GM23248 (cell line): ENCODE data around the gene ZDHHC14. TPM values are rescaled to one million over a fixed set of nuclear protein-coding genes. Genes with fewer than 3 reads are reported as not detected.
"Not testable (repeated sequence)": the region's sequence is repeated elsewhere in the genome, so short reads cannot be mapped to it uniquely, and the experiment has no call there.

Experiments
- DNase-seq: peaks from one replicate; pipeline ENCODE4 v3.0.0-alpha.2; 2015
- H2AFZ ChIP-seq: fragments of 200-600 bp; sonication (generic); 2 replicates; pipeline ENCODE4 v1.6.1; 2016; ENCODE audit warnings: antibody characterized with exemption
- H3F3A ChIP-seq: fragments of 200-600 bp; sonication (generic); 2 replicates; pipeline ENCODE4 v1.6.1; 2016; ENCODE audit warnings: mild to moderate bottlenecking, antibody characterized with exemption, mixed run types; ENCODE audit not compliant: insufficient read depth
- H3K27ac ChIP-seq: fragments of 200-600 bp; sonication (generic); 2 replicates; pipeline ENCODE4 v1.5.1; 2016; ENCODE audit warnings: mild to moderate bottlenecking
- H3K27me3 ChIP-seq: fragments of 200-600 bp; sonication (generic); replicated peaks from 2 replicates; pipeline ENCODE4 v1.6.1; 2016; ENCODE audit warnings: mild to moderate bottlenecking; ENCODE audit not compliant: insufficient read depth
- H3K36me3 ChIP-seq: fragments of 200-600 bp; sonication (generic); 2 replicates; pipeline ENCODE4 v1.6.1; 2016; ENCODE audit warnings: low read depth, mild to moderate bottlenecking
- H3K4me1 ChIP-seq: fragments of 200-600 bp; sonication (generic); 2 replicates; pipeline ENCODE4 v1.6.1; 2016; ENCODE audit warnings: mild to moderate bottlenecking; ENCODE audit not compliant: insufficient read depth
- H3K4me2 ChIP-seq: fragments of 200-600 bp; sonication (generic); one replicate; pipeline ENCODE4 v1.6.1; 2016; ENCODE audit warnings: mild to moderate bottlenecking; ENCODE audit not compliant: unreplicated experiment
- H3K4me3 ChIP-seq: fragments of 200-600 bp; sonication (generic); 2 replicates; pipeline ENCODE4 v1.5.1; 2016; ENCODE audit warnings: mild to moderate bottlenecking
- H3K79me2 ChIP-seq: fragments of 200-600 bp; sonication (generic); 2 replicates; pipeline ENCODE4 v1.6.1; 2016; ENCODE audit warnings: mild to moderate bottlenecking; ENCODE audit not compliant: insufficient read depth
- H3K9ac ChIP-seq: fragments of 200-600 bp; sonication (generic); 2 replicates; pipeline ENCODE4 v1.6.1; 2016; ENCODE audit warnings: mild to moderate bottlenecking
- H3K9me2 ChIP-seq: fragments of 200-600 bp; sonication (generic); 2 replicates; pipeline ENCODE4 v1.6.1; 2016; ENCODE audit warnings: mixed run types, mild to moderate bottlenecking, moderate library complexity; ENCODE audit not compliant: insufficient read depth
- H3K9me3 ChIP-seq: fragments of 200-600 bp; sonication (generic); one replicate; pipeline ENCODE4 v1.6.1; 2017; ENCODE audit warnings: low read depth
- H4K20me1 ChIP-seq: fragments of 200-600 bp; sonication (generic); 2 replicates; pipeline ENCODE4 v1.6.0; 2016; ENCODE audit not compliant: insufficient read depth
- EZH2 ChIP-seq: fragments of 200-600 bp; sonication (generic); IDR thresholded peaks from 2 replicates; pipeline ENCODE4 v1.6.1; 2018; ENCODE audit warnings: antibody characterized with exemption, mild to moderate bottlenecking; ENCODE audit not compliant: insufficient read depth, poor library complexity, severe bottlenecking
- EZH2phosphoT487 ChIP-seq: fragments of 200-600 bp; sonication (generic); IDR thresholded peaks from 2 replicates; pipeline ENCODE4 v1.6.1; 2018; ENCODE audit warnings: antibody characterized with exemption, moderate library complexity, mild to moderate bottlenecking, low read depth; ENCODE audit not compliant: insufficient read depth
- WGBS, 2 experiments: methylation state at CpG; one replicate each; pipeline ENCODE4 v1.1.6; 2015 to 2017; ENCODE audit warnings: low lambda C conversion rate in 2 of 2, low coverage in 1 of 2; ENCODE audit errors: missing lambda C conversion rate in 2 of 2; 5-methylcytosine and 5-hydroxymethylcytosine counted together
- in situ Hi-C: fragments of 300-500 bp; cut with MboI; formaldehyde crosslinking; loops from 2 replicates; pipeline ENCODE4 v1.15.0; 2020
- polyA plus RNA-seq: library from polyadenylated mRNA; unstranded; fragments of >200 nt; fragmentation: Nextera tagmentation; extraction: Ambion mirVana; gene quantifications from 2 replicates; pipeline ENCODE4 v1.2.1, GENCODE V29; 2016
- total RNA-seq: library from RNA; depleted of rRNA; stranded (reverse); fragments of >200 nt; shearing (Covaris generic); gene quantifications from 2 replicates; pipeline ENCODE4 v1.2.3, GENCODE V29; 2014

ZDHHC14 gene
- total and polyA plus RNA-seq, 2 experiments from 2014 or later = 1.4 to 4.5 TPM

DNA sequence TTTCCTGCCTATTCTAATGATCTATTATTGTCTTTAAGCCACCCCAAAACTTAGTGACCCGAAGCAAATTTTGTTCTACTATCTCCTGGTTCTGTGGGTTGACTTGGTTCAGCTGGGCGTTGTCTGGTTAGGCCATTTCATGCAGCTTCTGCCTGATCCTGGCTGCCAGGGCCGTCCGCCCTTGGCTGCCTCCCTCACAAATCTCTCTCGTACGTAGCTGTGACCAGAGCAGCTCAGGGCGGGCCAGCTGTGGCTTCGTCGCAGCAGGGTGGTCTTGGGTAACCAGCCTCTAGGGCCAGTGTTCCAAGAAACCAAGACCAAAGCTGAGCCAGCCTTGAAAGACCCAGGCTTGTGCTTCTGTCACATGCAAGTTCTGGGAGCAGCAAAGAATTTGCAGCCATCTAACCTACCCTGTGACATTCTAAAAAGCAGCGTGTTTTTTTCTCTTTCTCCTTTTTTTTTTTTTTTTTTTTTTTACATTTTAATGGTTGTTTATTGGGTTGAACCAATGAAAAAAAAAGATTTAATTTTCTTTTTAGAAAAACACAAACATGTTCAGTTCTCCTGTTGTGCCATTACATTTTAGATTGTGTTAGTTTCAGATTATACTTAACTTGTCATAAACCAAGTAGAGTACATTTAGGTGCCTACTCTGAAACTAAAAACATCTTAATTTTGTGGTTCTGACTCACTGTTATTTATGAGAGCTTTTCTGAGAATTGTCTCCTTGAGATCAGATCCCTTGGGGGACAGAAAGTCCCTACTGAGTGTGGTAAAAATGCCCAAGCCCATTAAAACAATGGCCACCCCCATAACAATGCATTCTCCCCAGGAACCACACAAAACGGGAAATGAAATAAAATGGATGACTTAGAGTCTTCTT, 83.9 kb downstream of the ZDHHC14 start:
- Histone ChIP-seq H3K36me3 (no peaks in the 10 kb centered on the region), H3K4me3 (no peak overlapping the region), H2AFZ (peak overlapping the region; percentile 49), H3K4me1 (no peaks in the 10 kb centered on the region), H3K9ac (no peak overlapping the region), H3K79me2 (no peaks in the 10 kb centered on the region), H3K9me3 (no peaks in the 10 kb centered on the region), H3K9me2 (no peaks in the 10 kb centered on the region), H4K20me1 (no peaks in the 10 kb centered on the region; the same call in 1 of the 2 replicates), H3F3A (no peaks in the 10 kb centered on the region), H3K27ac (no peak overlapping the region), H3K27me3 (no peaks in the 10 kb centered on the region), H3K4me2 (no peak overlapping the region)
- TF ChIP-seq EZH2 (no peak), EZH2phosphoT487 (no peak)
- WGBS, 2 experiments = 60 to 63% methylated on average over 11 of the region's 11 CpGs
- in situ Hi-C loops = no loop called here
- DNase-seq = peak; percentile 29

DNA sequence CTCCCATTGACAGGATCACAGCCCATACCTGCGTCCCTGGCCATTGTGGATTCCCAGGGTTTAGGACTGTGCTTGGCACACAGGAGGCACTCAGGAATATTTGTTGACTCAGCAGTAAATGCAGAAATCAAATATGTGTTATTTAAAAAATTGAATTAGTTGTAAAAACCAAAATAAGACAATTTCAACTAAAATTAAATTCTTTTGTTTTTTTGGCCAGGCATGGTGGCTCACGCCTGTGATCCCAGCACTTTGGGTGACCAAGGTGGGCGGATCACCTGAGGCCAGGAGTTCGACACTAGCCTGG, 85.3 kb downstream of the ZDHHC14 start:
- DNase-seq = no peak
- H3K27me3 ChIP-seq = no peaks in the 10 kb centered on the region
- no peaks in the 10 kb centered on the region for H3K9me2 ChIP-seq
- H3K79me2 ChIP-seq = no peaks in the 10 kb centered on the region
- no peak overlapping the region for H3K4me2 ChIP-seq
- H3K9ac ChIP-seq = no peak overlapping the region
- no peaks in the 10 kb centered on the region for H3F3A ChIP-seq
- no peak overlapping the region for H2AFZ ChIP-seq
- no peak overlapping the region for H3K4me3 ChIP-seq
- no peaks in the 10 kb centered on the region for H3K4me1 ChIP-seq
- H3K9me3 ChIP-seq = no peaks in the 10 kb centered on the region
- H3K36me3 ChIP-seq = no peaks in the 10 kb centered on the region
- WGBS, 2 experiments = 88% methylated on average over 4 of the region's 4 CpGs
- no peaks in the 10 kb centered on the region; the same call in 1 of the 2 replicates for H4K20me1 ChIP-seq
- no peak overlapping the region for H3K27ac ChIP-seq
- TF ChIP-seq EZH2 = no peak
- TF ChIP-seq EZH2phosphoT487 = no peak
- in situ Hi-C loops = no loop called here

DNA sequence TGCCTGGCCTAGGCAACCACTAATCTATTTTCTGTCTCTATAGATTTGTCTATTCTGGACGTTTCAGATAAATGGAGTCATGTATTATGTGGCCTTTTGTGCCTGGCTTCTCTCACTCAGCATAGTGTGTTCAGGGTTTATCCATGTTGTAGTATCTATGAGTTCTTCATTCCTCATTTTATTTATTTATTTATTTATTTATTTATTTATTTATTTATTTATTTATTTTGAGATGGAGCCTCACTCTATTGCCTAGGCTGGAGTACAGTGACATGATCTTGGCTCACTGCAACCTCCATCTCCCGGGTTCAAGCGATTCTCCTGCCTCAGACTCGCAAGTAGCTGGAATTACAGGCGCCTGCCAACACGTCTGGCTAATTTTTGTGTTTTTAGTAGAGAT, 86.3 kb downstream of the ZDHHC14 start:
- H2AFZ ChIP-seq, H3K36me3 ChIP-seq, in situ Hi-C loops, H3K9me3 ChIP-seq, H3K27me3 ChIP-seq, H3K9ac ChIP-seq, H3K27ac ChIP-seq, H3F3A ChIP-seq, DNase-seq, H3K4me1 ChIP-seq, H3K4me3 ChIP-seq, H3K9me2 ChIP-seq, H3K79me2 ChIP-seq, H3K4me2 ChIP-seq, H4K20me1 ChIP-seq: not testable (repeated sequence)
- 95 to 96% methylated on average over 6 of the region's 6 CpGs for WGBS, 2 experiments

DNA sequence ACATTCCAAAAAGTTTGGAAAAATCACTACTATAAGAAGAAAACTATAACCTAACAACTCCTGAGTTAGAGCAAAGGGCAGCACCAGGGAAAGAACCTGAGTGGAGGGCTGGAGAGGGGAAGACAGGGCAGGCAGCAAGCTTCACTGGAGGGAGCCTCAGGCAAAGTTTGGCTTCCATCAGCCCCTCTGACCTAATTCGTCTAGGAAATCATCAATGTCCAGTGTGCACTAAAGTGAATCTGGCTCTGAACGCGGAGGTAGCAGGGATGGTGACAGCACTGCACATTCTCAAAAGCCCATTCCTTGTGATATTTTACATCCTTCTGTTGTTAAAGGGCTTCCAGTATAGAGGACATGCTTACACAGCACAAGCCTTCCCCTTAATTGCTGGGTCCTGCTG, 87.1 kb downstream of the ZDHHC14 start:
- H3F3A ChIP-seq = no peaks in the 10 kb centered on the region
- H3K4me1 ChIP-seq = no peaks in the 10 kb centered on the region
- H3K4me3 ChIP-seq = no peak overlapping the region
- DNase-seq = no peak
- in situ Hi-C loops = no loop called here
- no peak overlapping the region for H2AFZ ChIP-seq
- no peak overlapping the region for H3K27ac ChIP-seq
- no peak overlapping the region for H3K4me2 ChIP-seq
- no peaks in the 10 kb centered on the region for H3K9me2 ChIP-seq
- H3K79me2 ChIP-seq = no peaks in the 10 kb centered on the region
- 95 to 99% methylated on average over 3 of the region's 3 CpGs for WGBS, 2 experiments
- TF ChIP-seq EZH2 (no peak), EZH2phosphoT487 (no peak)
- no peaks in the 10 kb centered on the region for H3K9me3 ChIP-seq
- H3K27me3 ChIP-seq = no peaks in the 10 kb centered on the region
- H3K9ac ChIP-seq = no peak overlapping the region
- H3K36me3 ChIP-seq = no peaks in the 10 kb centered on the region
- H4K20me1 ChIP-seq = no peaks in the 10 kb centered on the region; the same call in 1 of the 2 replicates
